Measurements from ENCODE around the gene ZNF582.

The ZNF582 gene
- 0.92 to 4.4 (median 2.9) reads per million in 18 experiments for total RNA-seq

GRCh38 chr19:56393119-56394012 lies at the start of gene ZNF582:
ZNF582 (minus strand) TSS chr19:56393534; CDS start chr19:56391752, 1,782 bp downstream.
- peak; percentile 96 to 98 for DNase-seq

GRCh38 chr19:56441206-56441792 lies 48.0 kb upstream of the ZNF582 start:
- DNase-seq, result no peak

- DNase-seq, result no peak
Observed at GRCh38 chr19:56423985-56424353, 30.6 kb upstream of the ZNF582 start.

- no peak for DNase-seq
Observed at GRCh38 chr19:56423276-56423984, 30.1 kb upstream of the ZNF582 start.

- DNase-seq, result no peak
Observed at GRCh38 chr19:56405062-56405461, 11.7 kb upstream of the ZNF582 start.

- DNase-seq, result no peak
Observed at GRCh38 chr19:56404705-56405056, 11.3 kb upstream of the ZNF582 start.

- peak; percentile 93 to 94 for DNase-seq
Observed at GRCh38 chr19:56403764-56404704, 10.7 kb upstream of the ZNF582 start, which contains the start of gene ZNF583. ZNF583 (plus strand) TSS chr19:56404332; CDS start chr19:56407115, 2,783 bp downstream.

GRCh38 chr19:56403261-56403660 lies 9.9 kb upstream of the ZNF582 start:
- no peak for DNase-seq

- no peak for DNase-seq
Observed at GRCh38 chr19:56400485-56400884, 7.2 kb upstream of the ZNF582 start.

- no peak for DNase-seq
Observed at GRCh38 chr19:56398809-56399208, 5.5 kb upstream of the ZNF582 start.

- no peak for DNase-seq
Observed at GRCh38 chr19:56383826-56384605, 9.3 kb downstream of the ZNF582 start.

GRCh38 chr19:56377105-56377924 lies 16.0 kb downstream of the ZNF582 start:
- DNase-seq, result no peak

- DNase-seq, result no peak
Observed at GRCh38 chr19:56372281-56372680, 21.1 kb downstream of the ZNF582 start.

- no peak for DNase-seq
Observed at GRCh38 chr19:56369886-56370676, 23.3 kb downstream of the ZNF582 start.

- DNase-seq, result peak; percentile 85 to 91
Observed at GRCh38 chr19:56367829-56368711, 25.3 kb downstream of the ZNF582 start.

GRCh38 chr19:56360841-56361240 lies 32.5 kb downstream of the ZNF582 start:
- no peak for DNase-seq

- DNase-seq, result no peak
Observed at GRCh38 chr19:56356944-56357343, 36.4 kb downstream of the ZNF582 start.

- no peak for DNase-seq
Observed at GRCh38 chr19:56355517-56355916, 37.8 kb downstream of the ZNF582 start.

GRCh38 chr19:56351208-56351607 lies 42.1 kb downstream of the ZNF582 start:
- no peak for DNase-seq

Measured in inflammatory macrophage (primary cell).